K562 (cell line): ENCODE results near the gene HAAO. TPM values are rescaled to one million over a fixed set of nuclear protein-coding genes. Genes with fewer than 3 reads are reported as not detected.

Experiments used
- ATAC-seq: fragments of 200-7000 bp; cut with Tn5 transposase; 3 replicates; pipeline ENCODE4 v1.9.1; 2020; ENCODE audit warnings: moderate library complexity
- BruUV-seq: library from RNA; stranded (reverse); fragments of 400-500 nt; replicated peaks from 2 replicates; lab custom pipeline; 2021; lab: Mats Ljungman, UMichigan
- CTCF ChIA-PET: fragments of 300-600 bp; formaldehyde crosslinking; extraction: SDS; loops from one replicate; lab custom pipeline; 2021; ENCODE audit warnings: low intra/inter-chr PET ratio; lab: Yijun Ruan, JAX
- POLR2A ChIA-PET: fragments of 300-600, 350-650 bp; sonication (Branson Sonifier 250); formaldehyde crosslinking; extraction: SDS; loops from one replicate; lab custom pipeline; 2021; ENCODE audit warnings: antibody characterized with exemption, inconsistent platforms; lab: Yijun Ruan, JAX
- DNase-seq, 4 experiments: peaks; one replicate each; pipeline versions ENCODE4 v3.0.0 to v3.0.0-alpha.2; 2011 to 2018; ENCODE audit warnings: low spot score in 3 of 4, mixed read lengths in 3 of 4; ENCODE audit errors: extremely low read depth in 1 of 4
- FAIRE-seq: peaks from 2 replicates; lab custom pipeline; 2011; peaks lifted over from hg19 to GRCh38; lab: Jason Lieb, UNC
- H2AFZ ChIP-seq: 2 replicates; pipeline ENCODE4 v1.6.0; 2011; ENCODE audit warnings: low read depth, low read length, control low read depth, inconsistent platforms
- H3K27ac ChIP-seq: fragments of 200-600 bp; 3 replicates; pipeline ENCODE4 v1.8.0; 2011; ENCODE audit warnings: low read depth, mild to moderate bottlenecking, control low read depth, inconsistent platforms, low read length, moderate library complexity, mixed read lengths; ENCODE audit errors: extremely low read depth
- H3K27me3 ChIP-seq, 2 experiments: fragments of 300-600 bp in 1 of 2; 2 replicates in 1 of 2; 3 replicates in 1 of 2; pipeline versions ENCODE4 v1.6.0 to v1.8.0; 2011; ENCODE audit warnings: inconsistent platforms in 2 of 2, low read length in 2 of 2, mild to moderate bottlenecking in 1 of 2, mixed read lengths in 1 of 2, moderate library complexity in 1 of 2; ENCODE audit not compliant: control insufficient read depth in 2 of 2, insufficient read depth in 2 of 2
- H3K36me3 ChIP-seq: fragments of 300-600 bp; 3 replicates; pipeline ENCODE4 v1.8.0; 2011; ENCODE audit warnings: mild to moderate bottlenecking, low read length, inconsistent platforms; ENCODE audit not compliant: control insufficient read depth, insufficient read depth
- H3K4me1 ChIP-seq, 2 experiments: fragments of 200-600 bp in 1 of 2; replicated peaks in 1 of 2; 2 replicates in 1 of 2; 3 replicates in 1 of 2; pipeline versions ENCODE4 v1.5.1 to v1.8.0; 2011; ENCODE audit warnings: inconsistent platforms in 2 of 2, low read length in 2 of 2, mild to moderate bottlenecking in 1 of 2, mixed read lengths in 1 of 2, moderate library complexity in 1 of 2; ENCODE audit not compliant: control insufficient read depth in 2 of 2, insufficient read depth in 2 of 2
- H3K4me2 ChIP-seq: 2 replicates; pipeline ENCODE4 v1.6.1; 2011; ENCODE audit warnings: low read length, control low read depth, inconsistent platforms, mixed read lengths; ENCODE audit not compliant: insufficient read depth
- H3K4me3 ChIP-seq: fragments of 200-600 bp; sonication (generic), shearing (Covaris generic); 2 replicates; pipeline ENCODE4 v1.5.1; 2016; ENCODE audit warnings: control low read depth, inconsistent platforms
- H3K79me2 ChIP-seq: fragments of 200-600 bp; 3 replicates; pipeline ENCODE4 v1.8.0; 2011; ENCODE audit warnings: low read length, inconsistent platforms; ENCODE audit not compliant: control insufficient read depth, insufficient read depth
- H3K9ac ChIP-seq, 2 experiments: 2 replicates each; pipeline versions ENCODE4 v1.6.0 to v1.6.1; 2011; ENCODE audit warnings: low read depth in 2 of 2, low read length in 2 of 2, control low read depth in 1 of 2, inconsistent platforms in 1 of 2, mild to moderate bottlenecking in 1 of 2, mixed read lengths in 1 of 2; ENCODE audit not compliant: insufficient read depth in 1 of 2
- H3K9me1 ChIP-seq: one replicate; pipeline ENCODE4 v1.6.0; 2011; ENCODE audit warnings: inconsistent platforms, mild to moderate bottlenecking, low read length, moderate library complexity; ENCODE audit not compliant: control insufficient read depth, insufficient read depth
- H3K9me3 ChIP-seq: replicated peaks from 2 replicates; pipeline ENCODE4 v1.5.1; 2011; ENCODE audit warnings: low read depth, low read length, inconsistent platforms; ENCODE audit not compliant: control insufficient read depth, insufficient read depth
- H4K20me1 ChIP-seq: replicated peaks from 2 replicates; pipeline ENCODE4 v1.6.1; 2011; ENCODE audit warnings: low read length, inconsistent platforms, mixed read lengths; ENCODE audit not compliant: control insufficient read depth, insufficient read depth
- CBX2 ChIP-seq: fragments of 200-600 bp; sonication (generic); IDR thresholded peaks from one replicate; pipeline ENCODE4 v1.6.1; 2012; ENCODE audit warnings: mild to moderate bottlenecking, low read length, inconsistent platforms; ENCODE audit not compliant: insufficient read depth, poor library complexity, severe bottlenecking
- CXXC5 ChIP-seq: fragments of 250-450 bp; sonication (Bioruptor Pico); IDR thresholded peaks from 2 replicates; pipeline ENCODE4 v1.8.0; 2022; ENCODE audit warnings: inconsistent platforms, mild to moderate bottlenecking, moderate library complexity
- DNMT1 ChIP-seq: fragments of 450-650 bp; IDR thresholded peaks from 2 replicates; pipeline ENCODE4 v1.6.1; 2016; ENCODE audit warnings: antibody characterized with exemption, mild to moderate bottlenecking
- HCFC1 ChIP-seq: IDR thresholded peaks from 2 replicates; pipeline ENCODE4 v1.6.1; 2012; ENCODE audit warnings: low read depth, low read length, improper control_type of control experiment
- HNRNPUL1 ChIP-seq: fragments of 200-400 bp; formaldehyde crosslinking; IDR thresholded peaks from 2 replicates; pipeline ENCODE4 v1.6.1; 2017; ENCODE audit warnings: low read length
- MEF2D ChIP-seq: conservative IDR thresholded peaks from 2 replicates; pipeline ENCODE4 v1.6.1; 2016; ENCODE audit warnings: low read depth, missing genetic modification characterization, missing compliant biosample characterization
- NUFIP1 ChIP-seq: fragments of 450-650 bp; IDR thresholded peaks from 2 replicates; pipeline ENCODE4 v1.6.1; 2018; ENCODE audit not compliant: partially characterized antibody
- PHF8 ChIP-seq: fragments of 200-600 bp; sonication (generic); IDR thresholded peaks from 2 replicates; pipeline ENCODE4 v1.6.1; 2012; ENCODE audit warnings: mixed run types, mild to moderate bottlenecking, inconsistent platforms, low read length, moderate library complexity, borderline replicate concordance
- PTRF ChIP-seq: fragments of 450-650 bp; IDR thresholded peaks from 2 replicates; pipeline ENCODE4 v1.6.1; 2016; ENCODE audit warnings: mild to moderate bottlenecking, missing genetic modification characterization, missing compliant biosample characterization
- SNRNP70 ChIP-seq: fragments of 200-400 bp; formaldehyde crosslinking; optimal IDR thresholded peaks from 2 replicates; pipeline ENCODE3; 2017; ENCODE audit warnings: low read depth, low read length
- U2AF1 ChIP-seq: fragments of 200-400 bp; formaldehyde crosslinking; optimal IDR thresholded peaks from 2 replicates; pipeline ENCODE3; 2017; ENCODE audit warnings: mild to moderate bottlenecking, low read depth, low read length, moderate library complexity
- ZFP30 ChIP-seq: fragments of 250-450 bp; sonication (Bioruptor Pico); IDR thresholded peaks from 2 replicates; pipeline ENCODE4 v1.8.0; 2022; ENCODE audit warnings: moderate library complexity, mild to moderate bottlenecking, inconsistent platforms, borderline replicate concordance
- ZNF232 ChIP-seq: sonication (generic); formaldehyde crosslinking; IDR thresholded peaks from 2 replicates; pipeline ENCODE4 v1.8.0; 2022; ENCODE audit warnings: mild to moderate bottlenecking, missing genetic modification reagents
- ZNF318 ChIP-seq, 2 experiments: fragments of 450-650 bp; IDR thresholded peaks; 2 replicates each; pipeline ENCODE4 v1.6.1; 2016; ENCODE audit warnings: mild to moderate bottlenecking in 2 of 2, borderline replicate concordance in 1 of 2, low read depth in 1 of 2, moderate library complexity in 1 of 2
- WGBS: fragments of 100-300 bp; shearing (Covaris generic); methylation state at CpG from one replicate; pipeline ENCODE4 v1.1.6; 2016; ENCODE audit warnings: low coverage, mixed read lengths; ENCODE audit not compliant: insufficient coverage; ENCODE audit errors: missing lambda C conversion rate; 5-methylcytosine and 5-hydroxymethylcytosine counted together
- in situ Hi-C: fragments of 300-500 bp; cut with MboI; formaldehyde crosslinking; loops from 4 replicates; pipeline ENCODE4 v1.15.0; 2018; ENCODE audit warnings: inconsistent platforms, mixed read lengths
- intact Hi-C: fragments of 100-400 bp; cut with micrococcal nuclease; formaldehyde crosslinking; loops from 2 replicates; pipeline ENCODE4 v1.14.2; 2022
- polyA plus RNA-seq, 8 experiments: library from polyadenylated mRNA; depleted of rRNA in 4 of 8; stranded (reverse) in 5 of 8; unstranded in 3 of 8; fragments of >200 nt; fragmentation: Nextera tagmentation in 2 of 8; fragmentation: Illumina TruSeq in 1 of 8; extraction: Ambion mirVana in 2 of 8; extraction: Trizol in 1 of 8; gene quantifications; 2 replicates each; pipeline versions ENCODE4 v1.2.1 to v1.2.3, GENCODE V29; 2011 to 2014; ENCODE audit warnings: inconsistent platforms in 1 of 8, missing spikeins in 1 of 8
- total RNA-seq, 7 experiments: library from RNA; depleted of rRNA in 6 of 7; stranded (reverse); fragments of >200 nt in 6 of 7; fragmentation: Illumina TruSeq in 2 of 7; extraction: Trizol in 2 of 7; gene quantifications; 2 replicates each; pipeline versions ENCODE4 v1.2.1 to v1.2.3, GENCODE V29; 2011 to 2021; ENCODE audit warnings: low replicate concordance in 1 of 7

Gene HAAO
- total and polyA plus RNA-seq, 9 of the 15 experiments (the other 6 are each of a cell fraction or from before 2014, with no cell fraction given), result not detected

- TF ChIP-seq U2AF1 (no peak), ZFP30 (CRISPR knock-in tag) (no peak), NUFIP1 (no peak), ZNF232 (no peak), CXXC5 (CRISPR knock-in tag) (no peak)
- TF ChIP-seq, all 486 proteins: peak for 0
These were observed 9.0 kb upstream of the HAAO start (continued) for GRCh38 chr2:42801381-42801780.

GRCh38 chr2:42800981-42801380 is 8.6 kb upstream of the HAAO start:
- Histone ChIP-seq H3K4me2 (no peak overlapping the region), H3K9ac (no peak overlapping the region), H3K79me2 (no peaks in the 10 kb centered on the region)
- no TSS peak for BruUV-seq
- no peak for TF ChIP-seq PHF8
- TF ChIP-seq CBX2, result no peak
- no peak for TF ChIP-seq SNRNP70
- no peak for TF ChIP-seq DNMT1
- no peak for TF ChIP-seq HNRNPUL1
- TF ChIP-seq MEF2D (tag), result no peak
- no peak for TF ChIP-seq ZNF318 (IDR thresholded peaks at IDR 0.05; ENCODE audit: borderline replicate concordance in 1 of 2, low read depth in 1 of 2)
- no peak for TF ChIP-seq HCFC1
- no peak for TF ChIP-seq PTRF (tag)
- TF ChIP-seq, all 486 proteins: peak for 0
- H3K4me1 ChIP-seq, result no peaks in the 10 kb centered on the region; a peak in 1 of 5 replicates
- WGBS, result 33% methylated on average over 2 of the region's 2 CpGs
- intact Hi-C loops, result no loop called here
- no peaks in the 10 kb centered on the region for H4K20me1 ChIP-seq
- H3K9me3 ChIP-seq, result no peaks in the 10 kb centered on the region
- CTCF ChIA-PET, result no interaction called here
- H3K27me3 ChIP-seq, result peaks cover 4 to 17% of the 10 kb centered on the region in 2 experiments; a peak in 2 of 5 replicates
- no peaks in the 10 kb centered on the region for H3K36me3 ChIP-seq
- POLR2A ChIA-PET, result interaction anchor here (0.6 to 2.6 kb wide), 3 partner anchors 9 to 12 kb away, joined by 3 to 8 read pairs (median 4); partner anchors contain the start of gene HAAO
- no peak overlapping the region for H3K27ac ChIP-seq
- no peak for ATAC-seq
- H3K9me1 ChIP-seq, result no peaks in the 10 kb centered on the region
- FAIRE-seq, result no peak
- no peak overlapping the region for H2AFZ ChIP-seq
- no peak for DNase-seq
- no peak overlapping the region for H3K4me3 ChIP-seq
- in situ Hi-C loops, result no loop called here
